IMR-90 (cell line): Measurements from ENCODE around the gene SYNE1. TPM values are rescaled to one million over a fixed set of nuclear protein-coding genes. Genes with fewer than 3 reads are reported as not detected.

ENCODE experiments used
- ATAC-seq: fragments of 200-7000 bp; cut with Tn5 transposase; 2 replicates; pipeline ENCODE4 v1.9.1; 2020; ENCODE audit warnings: low read depth, mild to moderate bottlenecking, moderate library complexity
- BruUV-seq: library from RNA; stranded (reverse); fragments of 400-500 nt; replicated peaks from 2 replicates; lab custom pipeline; 2021; lab: Mats Ljungman, UMichigan
- CTCF ChIA-PET: fragments of 300-600 bp; formaldehyde crosslinking; extraction: SDS; loops from one replicate; lab custom pipeline; 2021; ENCODE audit warnings: antibody characterized with exemption; lab: Yijun Ruan, JAX
- POLR2A ChIA-PET: fragments of 300-600 bp; sonication (Branson Sonifier 250); formaldehyde crosslinking; loops from one replicate; lab custom pipeline; 2022; ENCODE audit warnings: antibody characterized with exemption; ENCODE audit not compliant: unreplicated experiment; lab: Charles Lee
- DNase-seq: peaks from one replicate; pipeline ENCODE4 v3.0.0; 2013
- H2AFZ ChIP-seq: replicated peaks from 2 replicates; pipeline ENCODE3; 2013; ENCODE audit warnings: low read length, mild to moderate bottlenecking; ENCODE audit not compliant: poor library complexity
- H2AK5ac ChIP-seq: 2 replicates; pipeline ENCODE4 v1.6.1; 2013; ENCODE audit warnings: low read depth, low read length, inconsistent platforms
- H2AK9ac ChIP-seq: replicated peaks from 2 replicates; pipeline ENCODE3; 2013; ENCODE audit warnings: mild to moderate bottlenecking, low read depth, low read length, moderate library complexity; ENCODE audit not compliant: poor library complexity
- H2BK120ac ChIP-seq: 2 replicates; pipeline ENCODE4 v1.6.1; 2013; ENCODE audit warnings: low read depth, low read length, inconsistent platforms
- H2BK15ac ChIP-seq: 3 replicates; pipeline ENCODE4 v1.6.1; 2013; ENCODE audit warnings: low read depth, low read length, inconsistent platforms
- H2BK20ac ChIP-seq: 2 replicates; pipeline ENCODE4 v1.6.1; 2013; ENCODE audit warnings: low read depth, mild to moderate bottlenecking, inconsistent platforms, low read length, moderate library complexity
- H2BK5ac ChIP-seq: 2 replicates; pipeline ENCODE4 v1.6.1; 2013; ENCODE audit warnings: mild to moderate bottlenecking, low read depth, low read length, inconsistent platforms; ENCODE audit not compliant: poor library complexity, severe bottlenecking
- H3K14ac ChIP-seq: replicated peaks from 2 replicates; pipeline ENCODE4 v1.6.1; 2013; ENCODE audit warnings: low read depth, low read length, inconsistent platforms
- H3K18ac ChIP-seq: 2 replicates; pipeline ENCODE4 v1.6.1; 2013; ENCODE audit warnings: low read depth, low read length, control low read depth
- H3K23ac ChIP-seq: 2 replicates; pipeline ENCODE4 v1.6.1; 2013; ENCODE audit warnings: low read depth, low read length, inconsistent platforms
- H3K27ac ChIP-seq: 2 replicates; pipeline ENCODE4 v1.5.1; 2013; ENCODE audit warnings: mild to moderate bottlenecking, control low read depth, low read length; ENCODE audit not compliant: insufficient read depth
- H3K27me3 ChIP-seq: 2 replicates; pipeline ENCODE4 v1.6.1; 2013; ENCODE audit warnings: low read length; ENCODE audit not compliant: control insufficient read depth, insufficient read depth
- H3K36me3 ChIP-seq: 2 replicates; pipeline ENCODE4 v1.6.1; 2013; ENCODE audit warnings: low read length, mixed read lengths; ENCODE audit not compliant: control insufficient read depth, insufficient read depth
- H3K4ac ChIP-seq: 2 replicates; pipeline ENCODE4 v1.6.1; 2013; ENCODE audit warnings: low read depth, low read length, inconsistent platforms
- H3K4me1 ChIP-seq: 2 replicates; pipeline ENCODE4 v1.6.1; 2013; ENCODE audit warnings: low read length, mixed read lengths; ENCODE audit not compliant: control insufficient read depth, insufficient read depth
- H3K4me2 ChIP-seq: 2 replicates; pipeline ENCODE4 v1.6.1; 2013; ENCODE audit warnings: low read depth, mild to moderate bottlenecking, control low read depth, low read length, moderate library complexity
- H3K4me3 ChIP-seq: 2 replicates; pipeline ENCODE4 v1.5.1; 2013; ENCODE audit warnings: low read depth, mild to moderate bottlenecking, control low read depth, low read length, moderate library complexity; ENCODE audit not compliant: insufficient read depth
- H3K56ac ChIP-seq: 2 replicates; pipeline ENCODE4 v1.6.1; 2013; ENCODE audit warnings: low read length, inconsistent platforms; ENCODE audit not compliant: insufficient read depth; ENCODE audit errors: extremely low read depth
- H3K79me1 ChIP-seq, 2 experiments: 2 replicates each; pipeline ENCODE4 v1.6.1; 2013; ENCODE audit warnings: low read length in 2 of 2, inconsistent platforms in 1 of 2, low read depth in 1 of 2
- H3K9ac ChIP-seq: 2 replicates; pipeline ENCODE4 v1.6.1; 2013; ENCODE audit warnings: low read depth, low read length, control low read depth
- H3K9me1 ChIP-seq: 2 replicates; pipeline ENCODE4 v1.6.1; 2013; ENCODE audit warnings: low read length, inconsistent platforms; ENCODE audit not compliant: insufficient read depth
- H3K9me3 ChIP-seq: 2 replicates; pipeline ENCODE4 v1.6.1; 2013; ENCODE audit warnings: low read length; ENCODE audit not compliant: control insufficient read depth, insufficient read depth
- H4K20me1 ChIP-seq: 2 replicates; pipeline ENCODE4 v1.6.1; 2013; ENCODE audit warnings: low read length, inconsistent platforms; ENCODE audit not compliant: insufficient read depth
- H4K5ac ChIP-seq: 2 replicates; pipeline ENCODE4 v1.6.1; 2013; ENCODE audit warnings: mild to moderate bottlenecking, low read depth, low read length, control low read depth
- H4K8ac ChIP-seq, 2 experiments: 2 replicates each; pipeline ENCODE4 v1.6.1; 2013; ENCODE audit warnings: low read depth in 2 of 2, low read length in 2 of 2, control low read depth in 1 of 2, inconsistent platforms in 1 of 2
- H4K91ac ChIP-seq: 2 replicates; pipeline ENCODE4 v1.6.1; 2013; ENCODE audit warnings: low read depth, low read length, inconsistent platforms; ENCODE audit not compliant: insufficient read depth
- FOS ChIP-seq: fragments of 150-350 bp; IDR thresholded peaks from 2 replicates; pipeline ENCODE4 v1.6.1; 2016; ENCODE audit warnings: low read depth, low read length
- RCOR1 ChIP-seq: IDR thresholded peaks from 2 replicates; pipeline ENCODE4 v1.6.1; 2012; ENCODE audit warnings: mild to moderate bottlenecking, low read length, improper control_type of control experiment; ENCODE audit not compliant: insufficient replicate concordance
- WGBS, 2 experiments: methylation state at CpG; one replicate each; pipeline versions ENCODE4 v1.1.5 to v1.1.7; 2013; ENCODE audit warnings: missing lambda C conversion rate in 2 of 2; ENCODE audit not compliant: insufficient read length in 1 of 2; ENCODE audit errors: extremely low coverage in 2 of 2; 5-methylcytosine and 5-hydroxymethylcytosine counted together
- dilution Hi-C: fragments of 300-500 bp; cut with HindIII; formaldehyde crosslinking; loops from one replicate; pipeline ENCODE4 v1.14.3; 2018; ENCODE audit warnings: low sequenced_read_pairs; ENCODE audit not compliant: unreplicated experiment
- in situ Hi-C: fragments of 300-500 bp; cut with MboI; formaldehyde crosslinking; loops from 3 replicates; pipeline ENCODE4 v1.14.3; 2019; ENCODE audit warnings: low sequenced_read_pairs, inconsistent platforms, mixed read lengths
- intact Hi-C: fragments of 100-400 bp; cut with micrococcal nuclease; formaldehyde crosslinking; loops from 2 replicates; pipeline ENCODE4 v1.10.0; 2022
- polyA plus RNA-seq, 3 experiments: library from polyadenylated mRNA; depleted of rRNA; stranded (reverse); fragments of >200 nt; gene quantifications; 2 replicates each; pipeline ENCODE4 v1.2.3, GENCODE V29; 2012; ENCODE audit warnings: low replicate concordance in 1 of 3
- total RNA-seq: library from RNA; depleted of rRNA; stranded (reverse); fragments of >200 nt; gene quantifications from 2 replicates; pipeline ENCODE4 v1.2.3, GENCODE V29; 2012

Gene SYNE1
- total and polyA plus RNA-seq, 2 of the 4 experiments (the other 2 are of a cell fraction) = 34.1 to 159 TPM

- H2BK120ac ChIP-seq = peak overlapping the region; percentile 76
- H2BK5ac ChIP-seq = peak overlapping the region; percentile 86
- POLR2A ChIA-PET = no interaction called here
- H3K9me3 ChIP-seq = no peaks in the 10 kb centered on the region
- peak overlapping the region; percentile 99 for H3K9ac ChIP-seq
- peak overlapping the region; percentile 69; the same call in 1 of the 2 replicates for H4K5ac ChIP-seq
- peak overlapping the region; percentile 69 for H2BK20ac ChIP-seq
- peak overlapping the region; percentile 91; the same call in 1 of the 2 replicates for H3K23ac ChIP-seq
- H2AFZ ChIP-seq = no peak overlapping the region
- H4K8ac ChIP-seq = peak overlapping the region; percentile 5 to 87; a peak in 3 of 4 replicates
- peak overlapping the region; percentile 87 for H3K14ac ChIP-seq
- peaks cover 9% of the 10 kb centered on the region; the same call in 1 of the 2 replicates for H4K20me1 ChIP-seq
- peak overlapping the region; percentile 98 for H3K56ac ChIP-seq
- peaks cover 3% of the 10 kb centered on the region for H3K36me3 ChIP-seq
- peak overlapping the region; percentile 80; the same call in 1 of the 2 replicates for H3K4ac ChIP-seq
- peak overlapping the region; percentile 91; the same call in 1 of the 2 replicates for H3K18ac ChIP-seq
- ATAC-seq (peak; percentile 49), DNase-seq (peak; percentile 74)
- H3K4me1 ChIP-seq = peaks cover 6% of the 10 kb centered on the region
- in situ Hi-C loops (no loop called here), intact Hi-C loops (loop anchor here (2.0 to 10.0 kb wide), 5 partner anchors 92 to 602 kb away; partner anchors contain the start of gene FBXO5), dilution Hi-C loops (no loop called here)
- TF ChIP-seq RCOR1 (no peak), FOS (peak; percentile 38; the same call in 1 of the 2 replicates)
- CTCF ChIA-PET = interaction anchor here (0.6 to 1.3 kb wide), 3 partner anchors 16 to 574 kb away, joined by 3 to 6 read pairs (median 3); no protein-coding TSS in a partner anchor
- peak overlapping the region; percentile 26; the same call in 1 of the 3 replicates for H2BK15ac ChIP-seq
- H4K91ac ChIP-seq = peak overlapping the region; percentile 62
- H2AK9ac ChIP-seq = no peak overlapping the region
- BruUV-seq = TSS peak; percentile 78
- H3K27me3 ChIP-seq = no peaks in the 10 kb centered on the region
- H3K9me1 ChIP-seq = peaks cover 6% of the 10 kb centered on the region
- no peak overlapping the region for H2AK5ac ChIP-seq
- no CpG with 5 or more reads among the region's 5 CpGs for WGBS, 2 experiments
- peak overlapping the region; percentile 99; the same call in 1 of the 2 replicates for H3K27ac ChIP-seq
- H3K79me1 ChIP-seq = peaks cover 7 to 20% of the 10 kb centered on the region in 2 experiments
- peak overlapping the region; percentile 37 for H3K4me3 ChIP-seq
- H3K4me2 ChIP-seq = peak overlapping the region; percentile 63
Measured at GRCh38 chr6:152380351-152380767, 256.8 kb downstream of the SYNE1 start.
